HG03342 (cell line): Measurements from ENCODE around the gene COPG2.
"Not testable (repeated sequence)": the region's sequence is repeated elsewhere in the genome, so short reads cannot be mapped to it uniquely, and the experiment has no call there.

ENCODE experiments used
- ATAC-seq: cut with Tn5 transposase; IDR thresholded peaks from one replicate; pipeline ENCODE4 v1.9.1; 2021; ENCODE audit warnings: mild to moderate bottlenecking, moderate library complexity; ENCODE audit not compliant: unreplicated experiment

COPG2 gene, protein sequence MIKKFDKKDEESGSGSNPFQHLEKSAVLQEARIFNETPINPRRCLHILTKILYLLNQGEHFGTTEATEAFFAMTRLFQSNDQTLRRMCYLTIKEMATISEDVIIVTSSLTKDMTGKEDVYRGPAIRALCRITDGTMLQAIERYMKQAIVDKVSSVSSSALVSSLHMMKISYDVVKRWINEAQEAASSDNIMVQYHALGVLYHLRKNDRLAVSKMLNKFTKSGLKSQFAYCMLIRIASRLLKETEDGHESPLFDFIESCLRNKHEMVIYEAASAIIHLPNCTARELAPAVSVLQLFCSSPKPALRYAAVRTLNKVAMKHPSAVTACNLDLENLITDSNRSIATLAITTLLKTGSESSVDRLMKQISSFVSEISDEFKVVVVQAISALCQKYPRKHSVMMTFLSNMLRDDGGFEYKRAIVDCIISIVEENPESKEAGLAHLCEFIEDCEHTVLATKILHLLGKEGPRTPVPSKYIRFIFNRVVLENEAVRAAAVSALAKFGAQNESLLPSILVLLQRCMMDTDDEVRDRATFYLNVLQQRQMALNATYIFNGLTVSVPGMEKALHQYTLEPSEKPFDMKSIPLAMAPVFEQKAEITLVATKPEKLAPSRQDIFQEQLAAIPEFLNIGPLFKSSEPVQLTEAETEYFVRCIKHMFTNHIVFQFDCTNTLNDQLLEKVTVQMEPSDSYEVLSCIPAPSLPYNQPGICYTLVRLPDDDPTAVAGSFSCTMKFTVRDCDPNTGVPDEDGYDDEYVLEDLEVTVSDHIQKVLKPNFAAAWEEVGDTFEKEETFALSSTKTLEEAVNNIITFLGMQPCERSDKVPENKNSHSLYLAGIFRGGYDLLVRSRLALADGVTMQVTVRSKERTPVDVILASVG

DNA sequence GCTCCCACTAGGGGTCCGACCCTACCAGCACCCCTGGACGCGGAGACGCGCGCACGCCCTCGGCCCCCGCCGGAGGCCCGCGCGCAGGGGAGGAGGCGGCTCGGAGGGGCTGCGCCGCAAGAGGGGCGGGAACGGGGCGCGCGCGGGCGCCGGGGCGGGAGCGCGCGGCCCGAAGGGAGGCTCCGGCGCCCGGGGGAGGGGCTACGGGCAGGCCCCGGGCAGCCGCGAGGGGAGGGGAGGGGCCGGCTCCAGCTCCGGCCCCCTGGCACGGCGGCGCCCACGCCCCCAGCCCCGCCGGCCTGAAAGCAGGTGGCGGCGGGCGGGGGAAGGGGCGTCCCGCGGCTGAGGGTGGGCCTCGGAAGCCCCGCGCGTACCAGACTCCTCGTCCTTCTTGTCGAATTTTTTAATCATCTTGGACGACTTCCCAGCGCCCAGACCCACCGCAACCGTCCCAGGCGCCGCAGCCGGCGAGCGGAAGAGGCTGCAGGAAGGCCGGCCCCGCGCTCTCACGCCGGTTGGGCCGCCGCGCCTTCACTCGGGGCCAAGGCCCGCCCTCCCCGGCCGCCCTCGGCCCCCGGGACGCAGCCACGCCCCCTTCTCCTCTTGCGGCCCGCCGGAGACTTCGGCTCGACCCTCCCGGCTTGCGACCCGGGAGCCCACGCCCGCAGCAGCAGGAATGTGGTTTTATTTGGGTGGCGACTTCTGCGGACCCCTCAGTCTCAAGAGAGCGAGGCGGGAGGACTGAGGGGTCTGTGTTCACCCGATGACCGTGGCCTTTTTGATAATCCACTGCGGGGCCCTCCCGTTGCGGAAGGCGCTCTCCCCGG, at the start of gene COPG2:
COPG2 (minus strand) TSS at position 491 of the 827 bp plus-strand sequence; CDS start at position 411, 80 bp downstream.
- peak; percentile 94 for ATAC-seq

DNA sequence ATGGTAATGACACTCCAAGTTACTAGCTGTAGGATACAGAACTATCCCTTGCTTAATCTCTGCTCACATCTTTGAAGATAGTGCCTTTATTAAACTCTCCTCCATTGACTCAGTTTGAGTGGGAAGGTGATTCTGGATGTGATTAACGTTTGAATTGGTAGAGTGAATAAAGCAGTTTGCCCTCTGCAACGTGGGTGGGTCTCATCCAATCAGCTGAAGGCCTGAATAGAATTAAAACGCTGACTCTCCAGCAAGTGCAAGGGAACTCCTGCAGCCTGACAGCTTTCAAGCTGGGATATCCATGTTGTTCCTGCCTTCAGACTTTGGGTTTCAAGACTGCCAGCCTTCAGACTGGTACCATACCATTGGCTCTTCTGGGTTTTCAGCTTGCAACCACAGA, 43.9 kb upstream of the COPG2 start:
- no peak for ATAC-seq

DNA sequence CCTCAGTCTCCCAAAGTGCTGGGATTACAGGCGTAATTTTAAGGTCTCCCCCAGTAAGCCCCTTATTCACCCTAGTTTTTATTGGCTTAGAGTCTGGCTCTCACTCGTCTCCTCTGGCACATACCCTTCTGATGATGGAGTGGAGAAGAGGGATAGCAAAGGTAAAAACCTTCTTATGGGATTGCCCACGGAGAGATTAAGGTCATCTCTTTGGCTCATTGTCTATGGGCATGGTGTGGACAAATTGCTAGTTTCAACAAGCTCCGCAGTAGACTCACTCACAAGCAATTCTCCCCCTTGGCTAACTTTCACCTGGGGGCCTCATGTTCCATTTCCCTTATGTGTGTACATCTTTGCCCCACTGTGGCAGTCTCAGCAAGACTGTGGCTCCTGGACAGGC, 40.2 kb upstream of the COPG2 start:
- no peak for ATAC-seq

DNA sequence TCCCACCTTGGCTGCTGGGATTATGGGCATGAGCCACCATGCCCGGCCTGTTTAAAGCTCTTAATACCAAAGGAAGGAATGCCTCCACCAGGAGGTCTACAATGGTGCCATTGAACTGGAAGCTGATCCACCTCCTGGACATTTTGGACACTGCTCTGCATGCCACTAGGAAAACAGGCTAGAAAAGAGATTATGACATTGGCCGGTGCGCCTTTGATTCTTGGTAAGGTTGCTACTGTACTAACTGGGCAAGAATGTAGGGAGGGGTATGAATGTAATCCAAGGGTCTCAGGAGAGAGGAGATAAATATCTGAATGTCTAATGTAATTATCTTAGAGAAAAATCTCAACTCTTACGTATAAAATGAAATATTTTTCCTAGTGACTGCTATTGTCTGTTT, 39.5 kb upstream of the COPG2 start:
- ATAC-seq: no peak

DNA sequence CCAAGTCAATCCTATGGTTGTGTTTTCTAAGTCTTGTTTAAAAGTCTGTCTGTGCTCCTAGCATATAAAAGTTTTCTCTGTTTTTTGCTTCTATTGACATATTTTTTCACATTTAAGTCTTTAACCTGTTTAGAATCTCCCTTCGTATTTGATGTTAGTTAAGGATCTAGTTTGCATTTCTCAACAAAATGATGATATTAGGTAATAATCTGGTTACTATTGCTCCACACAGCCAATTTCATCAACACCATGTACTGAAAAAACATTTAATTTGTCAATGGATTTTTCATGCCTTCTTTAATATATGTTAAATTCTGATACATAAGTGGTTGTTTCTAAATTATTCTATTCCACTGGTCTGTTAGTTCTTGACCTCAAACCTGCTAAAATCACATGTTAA, 35.3 kb upstream of the COPG2 start:
- ATAC-seq: no peak

DNA sequence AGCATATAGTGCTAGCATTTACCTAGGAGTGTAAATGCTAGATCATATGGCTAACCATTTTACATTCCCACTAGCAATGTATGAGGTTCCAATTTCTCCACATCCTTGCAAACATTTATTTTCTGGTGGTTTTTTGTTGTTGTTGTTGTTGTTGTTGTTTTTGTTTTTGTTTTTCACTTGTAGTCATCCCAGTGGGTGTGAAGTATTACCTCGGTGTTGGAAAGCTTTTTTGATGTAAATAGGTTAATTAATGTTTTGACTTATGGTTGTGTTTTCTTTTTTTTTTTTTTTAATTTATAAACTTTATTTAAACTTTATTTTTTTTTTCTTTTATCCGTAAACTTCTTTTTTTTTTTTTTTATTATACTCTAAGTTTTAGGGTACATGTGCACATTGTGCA, 33.1 kb upstream of the COPG2 start:
- ATAC-seq: no peak

DNA sequence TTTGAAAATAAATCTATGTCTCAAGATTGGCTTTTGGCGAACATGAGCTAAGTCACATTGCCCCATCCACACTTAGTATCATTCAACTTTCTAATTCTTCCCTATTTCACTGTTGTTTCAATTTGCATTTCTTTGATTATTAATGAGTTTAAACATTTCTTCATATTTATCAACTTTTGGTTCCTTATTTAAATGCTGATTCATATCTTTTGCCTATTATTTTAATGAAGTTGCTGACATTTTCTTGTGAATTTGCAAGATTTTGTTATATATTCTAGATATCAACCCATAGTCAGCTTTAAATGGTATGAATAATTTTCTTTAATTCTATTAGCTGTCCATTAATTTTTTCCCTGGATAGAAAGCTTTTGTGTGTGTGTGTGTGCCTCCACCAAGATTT, 32.2 kb upstream of the COPG2 start:
- no peak for ATAC-seq

DNA sequence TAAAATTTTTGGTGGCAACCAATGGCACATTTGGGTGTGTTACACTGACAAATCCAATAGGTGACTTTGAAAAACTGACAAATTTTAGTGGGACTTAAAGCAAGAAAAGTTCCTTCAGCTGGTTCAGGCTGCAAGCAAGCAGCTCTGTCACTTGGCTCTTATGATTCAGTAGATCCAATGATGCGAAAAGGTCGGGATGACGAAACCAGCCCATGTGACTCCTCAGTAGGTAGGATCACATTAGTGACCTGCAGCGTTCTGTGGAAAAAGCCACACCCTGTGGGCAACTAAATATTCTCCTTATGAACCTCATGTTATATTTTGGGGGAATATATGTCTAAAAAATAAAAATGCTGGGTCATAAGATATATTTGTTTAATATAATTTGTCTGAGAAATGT, 31.1 kb upstream of the COPG2 start:
- ATAC-seq: no peak

DNA sequence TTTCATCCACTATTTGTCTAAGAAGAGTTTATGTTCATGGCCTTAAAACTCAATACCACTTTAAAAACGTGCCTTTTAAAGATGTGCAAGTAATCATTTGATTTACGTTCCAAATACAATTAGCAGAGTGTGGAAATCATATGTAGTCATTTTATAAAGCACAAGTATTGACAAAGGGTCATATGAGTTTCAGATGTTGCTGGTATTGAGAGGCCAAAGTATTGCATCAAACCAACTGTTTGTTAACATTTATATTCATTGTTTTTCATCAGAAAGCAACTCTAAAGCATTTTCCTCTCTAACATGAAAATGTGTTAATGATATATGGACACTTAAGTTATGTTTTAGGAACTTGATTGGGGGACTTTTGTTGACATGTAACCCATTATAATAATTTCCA, 29.3 kb upstream of the COPG2 start:
- ATAC-seq: no peak

DNA sequence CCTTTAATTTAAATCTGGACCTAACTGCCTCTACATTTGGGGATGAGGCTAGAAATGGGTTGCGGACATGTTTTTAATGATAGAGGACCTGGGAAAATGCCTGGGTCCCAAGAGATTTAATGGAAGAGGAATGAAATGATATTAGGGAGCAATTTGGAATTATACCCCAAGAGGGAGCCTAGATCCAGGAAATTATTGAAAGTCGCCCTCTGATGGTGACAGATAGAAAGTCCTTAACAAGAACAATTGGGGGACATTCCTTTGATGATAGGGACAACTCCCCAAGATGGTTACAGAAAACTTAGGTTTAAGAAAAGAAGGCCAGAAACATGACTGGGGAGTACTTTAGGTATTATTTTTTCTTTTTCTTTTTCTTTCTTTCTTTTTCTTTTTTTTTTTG, 27.3 kb upstream of the COPG2 start:
- no peak for ATAC-seq

DNA sequence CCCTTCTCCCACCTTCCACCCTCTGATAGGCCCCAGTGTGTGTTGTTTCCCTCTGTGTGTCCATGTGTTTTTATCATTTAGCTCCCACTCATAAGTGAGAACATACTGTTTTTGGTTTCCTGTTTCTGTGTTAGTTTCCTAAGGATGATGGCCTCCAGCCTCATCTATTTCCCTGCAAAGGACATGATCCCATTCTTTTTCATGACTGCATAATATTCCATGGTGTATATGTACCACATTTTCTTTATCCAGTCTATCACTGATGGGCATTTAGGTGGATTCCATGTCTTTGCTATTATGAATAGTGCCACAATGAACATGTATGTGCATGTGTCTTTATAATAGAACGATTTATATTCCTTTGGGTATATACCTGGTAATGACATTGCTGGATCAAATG, 23.8 kb upstream of the COPG2 start:
- ATAC-seq: not testable (repeated sequence)

DNA sequence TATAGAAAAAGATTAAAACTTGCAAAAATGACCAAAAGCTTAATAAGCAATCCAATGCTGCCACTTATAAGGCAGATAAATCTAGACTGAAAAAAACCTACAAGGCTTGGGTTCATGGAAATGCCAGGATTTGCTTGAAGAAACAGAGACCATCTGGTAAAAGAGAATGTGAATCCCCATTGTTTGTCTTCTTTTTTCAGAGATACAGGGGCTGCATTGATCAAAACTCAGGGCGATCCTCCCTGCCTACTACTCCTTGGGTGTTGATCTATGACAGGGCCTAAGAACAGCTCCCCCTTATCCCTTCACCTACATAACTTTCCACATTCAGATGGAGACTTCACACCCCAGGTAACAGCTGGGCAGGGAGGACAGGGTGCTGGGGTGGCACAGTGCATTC, 21.1 kb upstream of the COPG2 start:
- ATAC-seq: no peak

DNA sequence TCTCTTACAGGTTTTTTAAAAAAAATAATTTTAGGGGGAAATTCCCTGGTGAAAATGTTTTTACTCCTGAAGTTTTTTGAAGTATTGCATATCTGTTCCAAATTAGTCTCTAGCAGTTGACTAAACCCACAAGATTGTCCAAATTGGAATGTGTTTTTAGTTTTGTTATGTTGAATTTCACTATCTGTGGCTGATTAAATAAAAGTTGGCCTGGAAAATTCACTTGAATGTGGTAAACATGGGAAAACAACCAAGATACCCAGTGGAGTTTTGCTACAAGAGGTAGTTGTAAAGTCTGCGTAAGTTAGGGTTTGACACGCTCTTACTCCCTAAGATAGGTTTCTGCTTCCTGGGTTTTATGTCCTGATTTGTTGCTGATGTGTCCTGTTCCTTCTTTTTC, 14.5 kb upstream of the COPG2 start:
- ATAC-seq: no peak

DNA sequence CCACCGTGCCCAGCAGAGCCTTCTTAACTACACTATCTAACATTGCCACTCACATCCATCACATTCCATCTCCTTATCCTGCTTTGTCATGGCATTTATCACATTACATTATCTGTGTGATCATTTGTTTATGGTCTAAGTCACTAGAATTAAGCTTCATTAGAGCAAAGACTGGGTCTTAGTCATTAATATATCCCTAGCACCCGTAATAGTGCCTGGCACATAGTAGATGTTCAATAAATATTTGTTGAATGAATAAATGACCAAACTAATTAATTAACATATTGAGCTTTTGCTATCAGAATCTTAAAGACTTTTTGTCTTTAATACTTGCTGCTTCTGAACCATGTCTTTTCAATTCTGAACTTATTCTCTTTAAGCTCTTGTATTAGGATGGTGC, 5.9 kb upstream of the COPG2 start:
- no peak for ATAC-seq

DNA sequence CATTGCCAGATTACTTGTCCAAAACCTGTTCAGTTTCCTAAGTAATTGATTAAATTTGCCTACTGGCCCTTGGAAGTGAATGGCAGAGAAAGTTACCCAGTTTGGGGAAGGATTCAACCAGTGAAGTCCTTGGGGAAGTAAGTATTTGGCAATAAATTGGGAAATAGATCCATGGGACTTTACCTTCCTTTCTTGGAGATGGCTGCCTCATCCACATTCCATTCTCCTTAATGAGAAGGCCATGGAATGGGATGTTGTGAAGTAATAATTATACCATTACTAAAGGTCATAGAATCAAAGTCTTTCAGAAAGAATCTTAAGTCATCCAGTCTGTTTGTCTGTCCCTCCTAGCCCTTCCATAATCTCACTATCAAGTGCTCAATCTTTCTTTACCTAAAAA, 4.5 kb upstream of the COPG2 start:
- ATAC-seq: no peak

DNA sequence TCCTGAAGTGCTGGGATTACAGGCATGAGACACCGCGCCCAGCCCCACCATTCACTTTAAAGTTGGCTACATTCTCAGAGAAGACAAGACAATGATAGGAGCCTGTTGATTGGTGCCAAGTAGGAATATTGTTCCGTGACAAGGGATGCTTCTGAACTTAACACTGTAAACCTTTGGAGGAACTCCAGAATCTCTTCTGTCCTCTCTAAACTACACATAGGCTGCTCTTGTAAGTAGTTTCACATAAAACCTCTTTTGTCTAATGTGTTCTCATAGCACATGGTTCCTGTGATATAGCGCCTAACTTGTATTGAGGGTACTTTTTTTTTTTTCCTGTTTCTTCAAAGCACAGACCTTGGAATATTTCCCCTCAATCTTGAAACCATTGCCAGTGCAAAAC, 3.6 kb upstream of the COPG2 start:
- no peak for ATAC-seq

DNA sequence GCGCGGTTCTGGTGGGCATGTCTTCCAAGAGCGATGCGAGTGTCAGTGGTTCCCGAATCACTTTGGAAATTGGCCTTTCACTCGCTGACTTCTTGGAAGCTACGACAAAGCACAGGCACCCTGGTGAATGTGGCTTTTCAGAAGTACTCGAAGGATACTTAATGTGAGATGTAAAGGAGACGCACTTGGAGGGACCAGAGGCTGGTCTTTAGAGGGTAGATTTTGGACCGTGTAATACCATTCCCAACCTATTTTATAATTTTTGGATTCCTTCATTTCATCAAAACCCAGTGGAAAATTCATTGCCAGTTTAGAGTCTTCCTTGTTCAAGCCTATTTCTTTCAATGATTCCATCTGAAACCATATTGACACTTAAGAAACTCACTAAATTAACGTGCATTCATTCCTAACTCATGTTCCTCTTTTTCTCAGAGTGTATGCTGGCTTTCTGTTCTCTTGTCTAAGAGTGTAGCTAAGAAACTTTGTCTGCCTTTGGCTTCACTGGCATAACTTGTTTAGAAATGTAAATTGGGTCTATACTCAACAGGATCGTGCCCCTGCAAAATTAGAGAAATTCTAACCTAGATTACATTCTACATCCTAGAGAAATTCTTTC, 645 bp upstream of the COPG2 start:
- peak; percentile 6 for ATAC-seq

DNA sequence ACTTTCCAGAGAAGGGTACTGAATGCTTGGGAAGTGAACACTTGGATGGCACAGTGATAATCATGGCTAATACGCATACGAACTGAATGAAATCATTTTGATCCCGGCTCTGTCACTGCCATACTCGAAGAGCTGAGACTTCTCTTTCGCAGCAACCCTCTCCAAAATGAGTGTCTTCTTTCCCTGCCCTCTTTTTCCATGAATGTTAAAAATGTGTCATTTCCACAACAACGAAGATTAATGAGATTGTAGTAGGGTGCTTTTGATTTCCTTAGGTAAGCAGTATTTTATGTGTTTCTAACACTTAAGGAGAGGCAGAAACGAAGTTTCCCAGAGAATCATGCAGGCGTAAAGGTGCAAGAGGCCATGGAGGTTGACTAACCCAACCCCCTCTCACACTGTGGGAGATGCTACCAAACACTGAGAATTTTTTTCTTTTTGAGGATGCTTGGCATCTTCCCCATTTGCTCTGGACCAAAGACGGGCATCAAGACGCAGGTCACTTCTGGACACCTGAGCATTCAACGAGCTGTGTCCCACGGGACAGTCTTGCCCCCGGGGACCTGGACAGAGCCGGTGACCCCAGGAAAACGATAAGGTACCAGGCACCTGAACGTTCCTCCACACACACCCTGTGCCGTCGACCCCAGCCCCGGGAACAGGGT, 823 bp downstream of the COPG2 start:
- ATAC-seq: peak; percentile 1

DNA sequence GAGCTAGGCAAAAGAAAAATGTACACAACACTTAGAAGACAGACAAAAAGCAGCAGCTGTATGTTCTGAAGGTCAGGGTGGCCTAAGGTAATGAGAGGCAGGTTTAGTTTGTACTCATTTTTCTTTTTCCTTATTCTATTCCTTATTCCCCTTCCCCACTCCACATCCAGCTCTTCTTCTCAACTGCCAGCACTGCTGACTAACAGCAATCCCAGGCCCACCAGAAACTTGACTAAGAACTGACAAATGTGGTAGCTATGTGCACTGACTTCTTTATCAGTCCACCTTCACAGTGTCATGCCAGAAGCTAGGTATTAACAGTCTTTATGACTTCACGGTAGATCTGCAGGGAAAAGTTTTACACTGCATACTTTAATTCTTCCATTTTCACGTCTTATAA, 6.1 kb downstream of the COPG2 start:
- ATAC-seq: no peak

DNA sequence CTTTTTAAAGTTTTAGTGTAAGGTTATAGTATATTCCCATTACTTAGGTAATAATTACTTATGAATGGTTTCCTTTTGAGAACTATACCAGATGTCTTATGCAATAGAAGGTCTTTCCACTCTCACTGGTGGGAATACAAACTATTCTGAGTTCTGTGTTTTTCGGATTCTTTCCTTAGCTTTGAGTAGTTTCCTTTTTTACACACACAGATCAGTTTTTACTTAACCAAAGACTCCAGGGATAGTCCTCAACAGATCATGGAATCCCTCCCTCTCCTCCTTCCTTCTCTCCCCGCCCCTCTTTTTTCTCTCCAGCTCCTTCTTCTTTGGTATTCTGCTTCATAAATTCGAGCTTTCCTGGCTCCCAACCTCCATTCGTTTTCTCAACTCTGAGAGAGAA, 13.3 kb downstream of the COPG2 start:
- ATAC-seq: no peak
